ENCODE data around the gene SLC25A45. TPM values are rescaled to one million over a fixed set of nuclear protein-coding genes. Genes with fewer than 3 reads are reported as not detected.

SLC25A45 gene
- polyA plus RNA-seq, 1 of the 3 experiments (the other 2 are of a cell fraction), result 3.6 TPM

- TF ChIP-seq REST (IDR thresholded peaks at IDR 0.05; ENCODE audit: low read depth, low read length), result no peak
- TF ChIP-seq RAD21 (IDR thresholded peaks at IDR 0.05; ENCODE audit: low read length), result no peak
Measured at GRCh38 chr11:65401073-65401802, 18.8 kb upstream of the SLC25A45 start (continued).

DNA sequence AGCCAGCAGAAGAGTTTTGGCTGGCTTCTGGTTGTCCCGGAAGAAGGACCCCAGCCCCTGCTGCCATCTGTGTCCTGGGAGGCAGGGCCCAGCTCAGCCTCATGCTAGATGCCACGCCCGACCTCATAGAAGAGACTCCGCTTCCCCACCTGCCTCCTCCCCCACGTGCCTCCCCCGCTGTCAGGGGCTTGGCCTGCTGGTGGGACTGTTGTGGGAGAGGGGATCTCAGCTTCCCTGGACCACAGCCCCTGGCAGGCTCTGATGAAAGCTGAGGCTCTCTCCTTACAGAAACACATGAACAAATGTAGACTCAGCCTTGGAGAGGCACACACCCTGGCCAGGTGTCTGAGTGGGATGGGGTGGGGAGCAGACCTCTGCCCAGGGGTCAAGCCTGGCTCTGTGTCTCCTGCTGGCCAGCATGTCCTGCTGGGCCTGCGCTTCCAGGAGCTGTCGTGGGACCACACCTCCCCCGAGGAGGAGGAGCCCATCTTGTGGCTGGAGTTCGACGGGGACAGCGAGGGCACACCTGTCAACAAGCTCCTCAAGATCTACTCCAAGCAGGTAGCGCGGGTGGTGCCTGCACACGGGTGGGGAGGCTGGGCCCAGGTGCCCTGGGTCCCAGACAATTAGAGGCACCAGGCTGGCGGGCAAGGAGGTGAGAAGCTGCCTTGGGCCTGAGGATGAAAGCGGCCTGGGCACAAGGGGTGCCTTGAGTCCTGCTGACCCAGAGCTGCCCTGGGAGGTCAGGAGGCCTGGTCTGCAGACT lies 18.0 kb upstream of the SLC25A45 start:
- 96% methylated on average over 13 of the region's 17 CpGs for WGBS (ENCODE audit: low lambda C conversion rate)
- Histone ChIP-seq H3K4me2 (no peak overlapping the region), H3K9me2 (no peaks in the 10 kb centered on the region), H3K36me3 (replicated peaks in 1 of 2; ENCODE audit: control insufficient read depth in 1 of 2, insufficient read depth in 2 of 2, low read length in 1 of 2) (peaks cover 13 to 24% of the 10 kb centered on the region in 2 experiments), H3F3A (replicated peaks; ENCODE audit: insufficient read depth) (peaks cover 3% of the 10 kb centered on the region), H3K27me3 (ENCODE audit: insufficient read depth) (no peaks in the 10 kb centered on the region), H3K27ac (ENCODE audit: low read depth in 2 of 2, low read length in 1 of 2) (no peak overlapping the region), H3K4me3 (ENCODE audit: low read depth in 2 of 2, low read length in 1 of 2) (no peak overlapping the region), H4K20me1 (ENCODE audit: insufficient read depth) (no peaks in the 10 kb centered on the region), H3K4me1 (ENCODE audit: control insufficient read depth in 1 of 2, insufficient read depth in 2 of 2, low read depth in 1 of 2, low read length in 1 of 2) (no peaks in the 10 kb centered on the region), H3K9ac (no peak overlapping the region), H3K79me2 (ENCODE audit: insufficient read depth) (no peaks in the 10 kb centered on the region), H3K9me3 (no peaks in the 10 kb centered on the region), H2AFZ (ENCODE audit: low read depth) (no peak overlapping the region)
- ChIA-PET POLR2A (no interaction called here), CTCF (interaction anchor here (1.4 to 7.0 kb wide), 2 partner anchors 15 to 69 kb away, joined by 3 to 40 read pairs; no protein-coding TSS in a partner anchor)
- TF ChIP-seq YY1 (IDR thresholded peaks at IDR 0.05; ENCODE audit: low read depth), result no peak
- TF ChIP-seq EZH2phosphoT487 (IDR thresholded peaks at IDR 0.05; ENCODE audit: borderline replicate concordance, low read depth), result no peak
- no peak for TF ChIP-seq FOSL2 (IDR thresholded peaks at IDR 0.05; ENCODE audit: borderline replicate concordance, low read depth)
- no peak for TF ChIP-seq RAD21 (IDR thresholded peaks at IDR 0.05; ENCODE audit: low read length)
- no peak for DNase-seq

GRCh38 chr11:65399845-65400244 lies 17.4 kb upstream of the SLC25A45 start:
- TF ChIP-seq MEF2A (IDR thresholded peaks at IDR 0.05; ENCODE audit: borderline replicate concordance, low read depth), result no peak
- no peak for TF ChIP-seq PBX3 (IDR thresholded peaks at IDR 0.05)
- no peak for TF ChIP-seq POLR2AphosphoS5 (IDR thresholded peaks at IDR 0.05; ENCODE audit: low read depth, low read length)
- Histone ChIP-seq H3K9me3 (no peaks in the 10 kb centered on the region), H4K20me1 (ENCODE audit: insufficient read depth) (no peaks in the 10 kb centered on the region), H3K9me2 (no peaks in the 10 kb centered on the region), H3K27ac (ENCODE audit: low read depth in 2 of 2, low read length in 1 of 2) (no peak overlapping the region), H3K36me3 (replicated peaks in 1 of 2; ENCODE audit: control insufficient read depth in 1 of 2, insufficient read depth in 2 of 2, low read length in 1 of 2) (peaks cover 7 to 24% of the 10 kb centered on the region in 2 experiments), H3K4me3 (ENCODE audit: low read depth in 2 of 2, low read length in 1 of 2) (no peak overlapping the region), H3K4me1 (ENCODE audit: control insufficient read depth in 1 of 2, insufficient read depth in 2 of 2, low read depth in 1 of 2, low read length in 1 of 2) (no peaks in the 10 kb centered on the region), H3F3A (replicated peaks; ENCODE audit: insufficient read depth) (peaks cover 3% of the 10 kb centered on the region), H3K9ac (no peak overlapping the region), H3K27me3 (ENCODE audit: insufficient read depth) (no peaks in the 10 kb centered on the region), H2AFZ (ENCODE audit: low read depth) (no peak overlapping the region), H3K79me2 (ENCODE audit: insufficient read depth) (peaks cover 3% of the 10 kb centered on the region; the same call in 1 of the 2 replicates), H3K4me2 (no peak overlapping the region)
- DNase-seq, result no peak
- CTCF ChIA-PET, result interaction anchor here (1.4 to 7.0 kb wide), 2 partner anchors 16 to 69 kb away, joined by 3 to 40 read pairs; no protein-coding TSS in a partner anchor
- POLR2A ChIA-PET, result no interaction called here
- 87% methylated on average over 3 of the region's 10 CpGs for WGBS (ENCODE audit: low lambda C conversion rate)

Measured in SK-N-SH (cell line).